ENCODE results near the gene EFR3B. TPM values are rescaled to one million over a fixed set of nuclear protein-coding genes. Genes with fewer than 3 reads are reported as not detected.

The EFR3B gene
- total RNA-seq, 3 donors from 2014 or later (not counting 1 experiment from before 2014, with no cell fraction given) = 0.05 TPM; not detected in 2

GRCh38 chr2:25079050-25079635 lies 37.3 kb downstream of the EFR3B start:
- no peaks in the 10 kb centered on the region for H3K9me3 Mint-ChIP-seq
- Histone ChIP-seq H3K27ac (ENCODE audit: low read length) (no peak overlapping the region), H3K36me3 (ENCODE audit: control insufficient read depth, insufficient read depth, low read length) (no peaks in the 10 kb centered on the region), H3K4me3 (ENCODE audit: low read length) (no peak overlapping the region), H3K4me1 (ENCODE audit: control insufficient read depth, insufficient read depth, low read length) (no peaks in the 10 kb centered on the region), H3K9me3 (ENCODE audit: control insufficient read depth, insufficient read depth, low read length) (no peaks in the 10 kb centered on the region), H3K27me3 (ENCODE audit: control insufficient read depth, insufficient read depth, low read length) (peaks cover 2% of the 10 kb centered on the region)
- H3K36me3 Mint-ChIP-seq = no peaks in the 10 kb centered on the region
- no peak overlapping the region for H3K27ac Mint-ChIP-seq
- H3K4me1 Mint-ChIP-seq = no peaks in the 10 kb centered on the region
- H3K27me3 Mint-ChIP-seq (ENCODE audit: low read depth in 2 of 2) = peaks cover 21 to 44% of the 10 kb centered on the region in 2 donors
- ATAC-seq = no peak
- intact Hi-C loops (cut with micrococcal nuclease) = no loop called here
- H3K4me3 Mint-ChIP-seq = no peak overlapping the region
- TF ChIP-seq, protein P1, sequence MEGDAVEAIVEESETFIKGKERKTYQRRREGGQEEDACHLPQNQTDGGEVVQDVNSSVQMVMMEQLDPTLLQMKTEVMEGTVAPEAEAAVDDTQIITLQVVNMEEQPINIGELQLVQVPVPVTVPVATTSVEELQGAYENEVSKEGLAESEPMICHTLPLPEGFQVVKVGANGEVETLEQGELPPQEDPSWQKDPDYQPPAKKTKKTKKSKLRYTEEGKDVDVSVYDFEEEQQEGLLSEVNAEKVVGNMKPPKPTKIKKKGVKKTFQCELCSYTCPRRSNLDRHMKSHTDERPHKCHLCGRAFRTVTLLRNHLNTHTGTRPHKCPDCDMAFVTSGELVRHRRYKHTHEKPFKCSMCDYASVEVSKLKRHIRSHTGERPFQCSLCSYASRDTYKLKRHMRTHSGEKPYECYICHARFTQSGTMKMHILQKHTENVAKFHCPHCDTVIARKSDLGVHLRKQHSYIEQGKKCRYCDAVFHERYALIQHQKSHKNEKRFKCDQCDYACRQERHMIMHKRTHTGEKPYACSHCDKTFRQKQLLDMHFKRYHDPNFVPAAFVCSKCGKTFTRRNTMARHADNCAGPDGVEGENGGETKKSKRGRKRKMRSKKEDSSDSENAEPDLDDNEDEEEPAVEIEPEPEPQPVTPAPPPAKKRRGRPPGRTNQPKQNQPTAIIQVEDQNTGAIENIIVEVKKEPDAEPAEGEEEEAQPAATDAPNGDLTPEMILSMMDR (IDR thresholded peaks at IDR 0.05) = no peak
- no peak for DNase-seq
- 79% methylated on average over 2 of the region's 3 CpGs for WGBS (ENCODE audit: insufficient coverage)

DNA sequence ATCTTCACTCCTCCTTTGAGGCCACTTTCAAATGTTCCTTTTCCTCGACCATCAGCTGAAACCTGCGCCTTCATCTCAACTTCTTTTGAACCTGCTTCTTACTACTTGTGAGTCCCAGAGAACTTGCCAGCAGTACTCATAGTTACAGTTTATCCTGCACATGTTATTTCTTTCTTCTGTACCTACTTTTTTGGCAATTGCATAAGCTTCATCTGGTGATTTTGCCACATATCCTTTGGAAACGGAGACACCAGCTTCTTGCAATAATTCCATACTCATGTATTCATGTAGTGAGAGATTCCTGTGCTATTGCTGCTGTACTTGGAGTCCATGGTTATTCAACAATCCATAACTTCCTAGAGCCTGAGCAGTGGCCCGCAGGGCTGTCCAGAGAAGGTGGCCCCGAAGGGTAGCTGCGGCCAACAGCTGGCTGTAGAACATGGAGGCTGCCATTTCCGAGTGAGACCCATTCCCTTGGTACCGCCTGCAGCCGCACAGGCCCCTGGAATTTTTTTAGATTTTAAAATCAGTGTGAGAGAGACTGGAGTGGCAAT lies 39.4 kb downstream of the EFR3B start:
- H3K36me3 ChIP-seq (ENCODE audit: control insufficient read depth, insufficient read depth, low read length) = no peaks in the 10 kb centered on the region
- Mint-ChIP-seq H3K4me1 (no peaks in the 10 kb centered on the region), H3K4me3 (no peak overlapping the region), H3K27me3 (ENCODE audit: low read depth in 2 of 2) (peaks cover 21 to 37% of the 10 kb centered on the region in 2 donors), H3K9me3 (no peaks in the 10 kb centered on the region), H3K36me3 (no peaks in the 10 kb centered on the region), H3K27ac (no peak overlapping the region)
- no peaks in the 10 kb centered on the region for H3K9me3 ChIP-seq (ENCODE audit: control insufficient read depth, insufficient read depth, low read length)
- ATAC-seq = no peak
- H3K4me1 ChIP-seq (ENCODE audit: control insufficient read depth, insufficient read depth, low read length) = no peaks in the 10 kb centered on the region
- no peak for DNase-seq
- TF ChIP-seq, protein P1 (IDR thresholded peaks at IDR 0.05) = no peak
- peaks cover 2% of the 10 kb centered on the region for H3K27me3 ChIP-seq (ENCODE audit: control insufficient read depth, insufficient read depth, low read length)
- H3K4me3 ChIP-seq (ENCODE audit: low read length) = no peak overlapping the region
- H3K27ac ChIP-seq (ENCODE audit: low read length) = no peak overlapping the region
- intact Hi-C loops (cut with micrococcal nuclease) = no loop called here
- 95% methylated on average over 9 of the region's 9 CpGs for WGBS (ENCODE audit: insufficient coverage)

GRCh38 chr2:25082002-25082622 lies 40.2 kb downstream of the EFR3B start:
- no peaks in the 10 kb centered on the region for H3K36me3 Mint-ChIP-seq
- H3K36me3 ChIP-seq (ENCODE audit: control insufficient read depth, insufficient read depth, low read length) = no peaks in the 10 kb centered on the region
- 87% methylated on average over 6 of the region's 6 CpGs for WGBS (ENCODE audit: insufficient coverage)
- no peaks in the 10 kb centered on the region for H3K9me3 Mint-ChIP-seq
- no peaks in the 10 kb centered on the region for H3K9me3 ChIP-seq (ENCODE audit: control insufficient read depth, insufficient read depth, low read length)
- peaks cover 21 to 30% of the 10 kb centered on the region in 2 donors for H3K27me3 Mint-ChIP-seq (ENCODE audit: low read depth in 2 of 2)
- H3K4me3 ChIP-seq (ENCODE audit: low read length) = no peak overlapping the region
- DNase-seq = no peak
- TF ChIP-seq, protein P1 (IDR thresholded peaks at IDR 0.05) = no peak
- no peaks in the 10 kb centered on the region for H3K4me1 Mint-ChIP-seq
- H3K27ac ChIP-seq (ENCODE audit: low read length) = no peak overlapping the region
- H3K27me3 ChIP-seq (ENCODE audit: control insufficient read depth, insufficient read depth, low read length) = no peaks in the 10 kb centered on the region
- H3K4me3 Mint-ChIP-seq = no peak overlapping the region
- intact Hi-C loops (cut with micrococcal nuclease) = no loop called here
- no peaks in the 10 kb centered on the region for H3K4me1 ChIP-seq (ENCODE audit: control insufficient read depth, insufficient read depth, low read length)
- H3K27ac Mint-ChIP-seq = no peak overlapping the region
- no peak for ATAC-seq
